GM18505 (cell line): ENCODE data around the gene AZU1.

Experiments
- ATAC-seq: cut with Tn5 transposase; IDR thresholded peaks from one replicate; pipeline ENCODE4 v1.9.1; 2021; ENCODE audit not compliant: unreplicated experiment
- POLR2A ChIP-seq: IDR thresholded peaks from 4 replicates; pipeline ENCODE4 v1.6.1; 2011; ENCODE audit warnings: borderline replicate concordance; ENCODE audit not compliant: insufficient read depth, insufficient read length; ENCODE audit errors: extremely low read depth

AZU1 gene

GRCh38 chr19:827710-828321 is at the start of gene AZU1:
AZU1 (plus strand) TSS chr19:827837; CDS start chr19:827847, 10 bp downstream.
- TF ChIP-seq POLR2A = no peak
- ATAC-seq = no peak

GRCh38 chr19:778910-779653 is 48.6 kb upstream of the AZU1 start:
- no peak for TF ChIP-seq POLR2A
- ATAC-seq = no peak

GRCh38 chr19:780935-781334 is 46.7 kb upstream of the AZU1 start:
- ATAC-seq = no peak

GRCh38 chr19:781800-782184 is 45.8 kb upstream of the AZU1 start:
- no peak for TF ChIP-seq POLR2A
- no peak for ATAC-seq

More at GRCh38 chr19:780935-781334, 46.7 kb upstream of the AZU1 start:
- no peak for TF ChIP-seq POLR2A

- TF ChIP-seq POLR2A = no peak
These were observed 45.3 kb upstream of the AZU1 start for GRCh38 chr19:782185-782877.

GRCh38 chr19:782878-783668 is 44.6 kb upstream of the AZU1 start:
- no peak for TF ChIP-seq POLR2A
- ATAC-seq = no peak

More at GRCh38 chr19:782185-782877, 45.3 kb upstream of the AZU1 start:
- ATAC-seq = no peak

GRCh38 chr19:784541-784940 is 43.1 kb upstream of the AZU1 start:
- no peak for TF ChIP-seq POLR2A
- no peak for ATAC-seq

- TF ChIP-seq POLR2A = no peak
- no peak for ATAC-seq
These were observed 40.1 kb upstream of the AZU1 start for GRCh38 chr19:787536-787935.

GRCh38 chr19:788686-788982 is 39.0 kb upstream of the AZU1 start:
- TF ChIP-seq POLR2A = no peak
- no peak for ATAC-seq

GRCh38 chr19:788983-789700 is 38.5 kb upstream of the AZU1 start:
- TF ChIP-seq POLR2A = no peak
- ATAC-seq = no peak

- ATAC-seq = no peak
- no peak for TF ChIP-seq POLR2A
These were observed 38.0 kb upstream of the AZU1 start for GRCh38 chr19:789701-790060.

- no peak for TF ChIP-seq POLR2A
- no peak for ATAC-seq
These were observed 36.5 kb upstream of the AZU1 start for GRCh38 chr19:791007-791566.
